Measurements from ENCODE around the gene CCDC122.

GRCh38 chr13:43816401-43816889 is 63.1 kb downstream of the CCDC122 start:
- TF ChIP-seq TAF1 (IDR thresholded peaks at IDR 0.05; ENCODE audit: low read depth, low read length) (no peak), POLR2A (IDR thresholded peaks at IDR 0.05; ENCODE audit: low read depth, low read length) (no peak), POLR2AphosphoS5 (IDR thresholded peaks at IDR 0.05; ENCODE audit: low read depth, low read length) (no peak)

All from GM12891 (cell line).